Measurements from ENCODE around the gene C1orf105.
"Not testable (repeated sequence)": the region's sequence is repeated elsewhere in the genome, so short reads cannot be mapped to it uniquely, and the experiment has no call there.

The C1orf105 gene

DNA sequence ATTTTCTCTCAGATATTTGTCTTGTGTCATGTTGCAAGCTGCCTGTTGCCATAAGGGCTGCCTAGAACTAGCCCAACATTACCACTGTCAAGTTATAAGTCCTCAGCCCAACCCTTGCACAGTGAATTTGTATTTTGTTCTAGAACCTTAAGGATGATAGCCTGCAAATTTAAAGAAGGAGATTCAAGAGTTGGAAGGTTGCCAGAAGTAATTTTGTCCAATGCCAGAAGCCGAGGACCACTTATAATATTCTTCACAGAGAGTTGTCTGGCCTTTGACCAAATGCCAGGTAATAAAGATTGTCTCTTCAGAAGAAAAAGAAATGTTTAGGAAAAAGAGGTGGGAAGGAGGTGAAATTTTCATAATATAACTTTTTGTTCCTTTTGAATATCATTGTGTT lies 71.9 kb downstream of the C1orf105 start:
- no peak for DNase-seq

DNA sequence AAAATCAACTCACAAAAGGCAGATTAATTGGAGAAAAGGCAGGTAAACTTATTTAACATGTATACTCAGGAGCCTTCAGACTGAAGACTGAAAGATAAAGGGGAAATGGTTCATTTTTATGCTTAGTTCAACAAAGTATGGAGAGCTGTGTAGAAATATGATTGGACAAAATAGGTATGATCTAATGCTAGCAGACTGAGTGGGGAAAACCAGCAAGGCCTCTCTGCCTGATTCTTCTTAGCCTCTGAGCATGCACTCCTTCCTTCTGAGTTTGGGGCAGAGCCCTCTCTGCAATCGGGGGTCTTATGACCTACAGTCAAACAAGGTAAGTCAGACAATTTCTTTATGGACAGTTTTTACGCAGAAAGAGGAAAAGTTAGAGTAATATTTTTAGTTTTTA lies 73.7 kb downstream of the C1orf105 start:
- no peak for DNase-seq

DNA sequence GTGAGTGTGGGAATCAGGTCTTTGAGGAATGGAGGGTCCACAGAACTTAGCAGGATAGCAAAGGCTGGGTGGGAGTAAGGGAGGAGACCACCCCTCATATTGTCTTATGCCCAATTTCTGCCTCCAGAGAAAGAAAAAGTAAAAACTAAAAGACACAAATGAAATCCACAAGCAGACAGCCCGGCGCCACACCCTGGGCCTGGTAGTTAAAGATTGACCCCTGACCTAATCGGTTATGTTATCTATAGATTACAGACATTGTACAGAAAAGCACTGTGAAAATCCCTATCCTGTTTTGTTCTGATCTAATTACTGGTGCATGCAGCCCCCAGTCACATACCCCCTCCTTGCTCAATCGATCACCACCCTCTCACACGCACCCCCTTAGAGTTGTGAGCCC lies 75.6 kb downstream of the C1orf105 start:
- DNase-seq = not testable (repeated sequence)

DNA sequence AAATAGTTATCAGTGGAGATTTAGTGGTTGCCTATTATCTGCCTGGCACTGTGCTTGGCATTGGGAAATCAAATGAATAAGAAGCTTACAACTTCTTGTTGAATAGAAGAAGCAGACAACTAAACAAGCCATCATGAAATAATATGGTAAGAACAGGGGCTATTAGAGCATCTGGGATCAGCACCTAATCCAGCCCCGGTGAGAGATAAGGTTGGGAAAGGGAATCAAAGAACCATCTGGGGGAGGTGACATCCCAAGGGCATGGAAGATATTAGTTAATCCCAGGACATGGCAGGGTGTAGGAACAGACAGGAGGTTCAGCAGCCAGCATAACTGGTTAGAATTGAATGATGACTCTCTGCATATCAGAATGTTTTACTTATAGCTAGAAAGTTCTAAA lies 76.2 kb downstream of the C1orf105 start:
- no peak for DNase-seq

DNA sequence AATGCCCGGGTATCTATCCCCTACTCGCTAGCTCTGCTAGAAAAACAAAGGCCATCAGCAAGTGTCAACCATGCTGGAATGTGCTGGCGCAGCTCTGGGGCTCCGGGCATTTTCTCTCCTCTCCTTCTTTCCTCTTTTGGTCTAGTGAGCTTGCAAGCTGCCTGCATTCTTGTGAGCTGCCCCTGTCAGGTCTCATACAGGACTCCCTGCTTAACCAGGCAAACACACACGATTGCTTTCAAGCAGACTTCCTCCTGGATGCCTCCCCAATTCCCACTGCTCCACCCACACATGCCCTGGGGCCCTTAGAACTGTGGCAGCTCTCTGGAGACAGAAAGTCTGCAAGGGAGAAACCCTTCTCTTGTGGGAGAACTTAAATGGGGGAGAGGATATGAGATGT lies 76.7 kb downstream of the C1orf105 start:
- peak; percentile 68 for DNase-seq

DNA sequence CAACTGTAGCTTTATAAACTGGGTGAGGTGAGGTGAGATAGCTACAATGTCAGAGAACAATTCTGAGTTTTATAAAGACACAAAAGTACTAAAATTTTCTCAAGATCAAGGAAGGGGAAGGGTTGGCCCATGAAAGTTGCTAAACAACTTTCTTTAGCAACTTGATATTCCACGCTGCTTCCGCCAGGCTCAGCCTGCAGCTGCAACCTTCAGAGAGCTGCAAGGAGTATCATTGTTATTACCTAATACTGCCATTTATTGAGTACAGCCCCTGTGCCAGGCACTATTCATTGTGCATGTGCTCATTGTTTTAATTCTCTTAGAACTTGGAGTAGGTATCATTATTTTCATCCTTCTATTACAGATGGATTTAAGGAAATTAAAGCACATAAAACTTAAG lies 78.4 kb downstream of the C1orf105 start:
- DNase-seq = no peak

DNA sequence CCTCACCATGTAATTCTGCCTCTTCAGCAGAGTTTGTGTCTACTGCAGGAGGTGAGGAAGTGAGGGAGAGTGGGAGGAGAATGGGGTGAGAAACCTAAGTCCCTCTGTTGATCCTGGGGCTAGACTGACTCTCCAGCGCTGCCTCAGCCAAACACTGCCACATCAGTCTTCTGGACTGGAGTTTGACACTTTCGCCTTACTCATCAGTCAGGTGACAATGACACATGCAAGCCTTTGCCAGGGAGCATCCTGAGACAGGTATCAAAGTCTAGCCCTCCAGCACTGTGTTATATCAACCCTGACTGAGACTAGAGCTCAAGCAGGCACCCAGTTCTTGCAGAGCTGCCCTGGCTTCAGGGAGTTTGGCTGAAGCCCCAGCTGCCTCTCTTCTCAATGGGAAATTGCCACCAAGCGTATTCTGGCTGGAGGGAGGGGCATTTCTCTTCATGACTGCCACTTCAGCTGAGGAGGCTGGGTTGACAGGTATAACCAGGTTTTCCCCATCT lies 79.2 kb downstream of the C1orf105 start:
- DNase-seq = no peak

DNA sequence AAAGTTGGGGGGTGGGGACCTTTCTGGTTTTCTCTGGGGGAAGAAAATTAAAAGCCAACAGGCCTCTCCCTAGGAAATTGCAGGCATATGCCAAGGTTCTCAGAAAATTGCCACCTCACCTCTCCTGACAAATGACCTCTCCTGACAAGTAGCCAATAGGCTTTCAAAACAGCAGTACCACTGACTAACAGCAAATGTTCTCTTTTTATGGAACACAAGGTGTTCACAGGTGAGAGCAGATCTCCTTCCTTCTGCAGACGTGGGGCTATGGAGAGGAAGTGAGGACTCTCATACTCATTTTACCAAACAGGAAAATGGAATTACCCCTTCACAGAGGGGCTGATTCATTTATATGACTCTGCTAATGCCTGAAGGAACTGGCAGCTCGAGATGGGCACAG lies 79.7 kb downstream of the C1orf105 start:
- DNase-seq = no peak

DNA sequence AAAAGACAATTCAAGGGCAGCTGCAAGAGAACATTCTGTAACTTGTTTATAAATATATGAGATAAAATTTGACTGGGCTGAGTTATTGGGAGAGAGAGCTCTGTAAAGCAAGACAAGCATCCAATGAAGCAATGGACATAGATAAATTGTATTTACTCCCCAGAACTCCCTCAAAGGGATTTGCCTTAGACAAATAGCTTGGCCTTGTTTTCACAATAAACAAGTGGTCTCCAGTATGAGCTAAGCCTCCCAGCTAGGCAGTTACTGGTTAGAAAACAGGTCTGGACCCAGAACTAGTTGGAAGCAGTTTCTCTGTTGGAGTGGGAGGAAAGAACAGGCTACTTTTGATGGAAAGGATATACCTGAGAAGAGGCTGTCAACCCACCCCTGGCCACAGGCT lies 87.3 kb downstream of the C1orf105 start:
- DNase-seq = no peak

DNA sequence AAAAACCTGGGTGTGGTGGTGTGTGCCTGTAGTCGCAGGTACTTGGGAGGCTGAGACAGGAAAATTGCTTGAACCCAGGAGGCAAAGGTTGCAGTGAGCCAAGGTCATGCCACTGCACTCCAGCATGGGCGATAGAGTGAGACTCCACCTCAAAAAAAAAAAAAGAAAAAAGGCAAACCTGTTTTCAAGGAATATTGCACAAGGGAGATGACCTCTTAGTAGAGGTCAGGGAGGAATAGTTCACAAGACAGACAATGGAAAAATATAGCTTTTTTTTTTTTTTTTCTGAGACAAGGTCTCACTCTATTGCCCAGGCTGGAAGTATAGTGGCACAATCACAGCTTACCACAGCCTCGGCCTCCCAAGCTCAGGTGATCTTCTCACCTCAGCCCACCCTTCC lies 90.0 kb downstream of the C1orf105 start:
- no peak for DNase-seq

DNA sequence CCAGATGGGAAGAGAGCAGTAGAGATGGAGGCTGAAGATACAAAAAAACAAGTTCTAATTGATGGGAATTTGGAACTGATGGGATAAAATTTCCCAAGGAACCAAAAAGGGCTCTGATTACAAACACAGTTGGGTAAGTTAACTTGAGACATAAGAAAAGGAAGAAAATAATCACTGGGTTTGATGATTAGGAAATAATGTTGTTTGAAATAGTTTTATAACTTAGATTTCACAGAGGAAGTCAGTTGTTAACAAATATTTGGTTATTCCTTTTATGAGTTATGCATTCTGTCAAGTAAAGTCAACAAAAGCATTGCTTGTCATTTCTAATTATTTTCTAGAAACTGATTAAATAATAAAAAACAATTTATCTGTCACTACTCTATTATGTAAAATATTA lies 92.1 kb downstream of the C1orf105 start:
- no peak for DNase-seq

DNA sequence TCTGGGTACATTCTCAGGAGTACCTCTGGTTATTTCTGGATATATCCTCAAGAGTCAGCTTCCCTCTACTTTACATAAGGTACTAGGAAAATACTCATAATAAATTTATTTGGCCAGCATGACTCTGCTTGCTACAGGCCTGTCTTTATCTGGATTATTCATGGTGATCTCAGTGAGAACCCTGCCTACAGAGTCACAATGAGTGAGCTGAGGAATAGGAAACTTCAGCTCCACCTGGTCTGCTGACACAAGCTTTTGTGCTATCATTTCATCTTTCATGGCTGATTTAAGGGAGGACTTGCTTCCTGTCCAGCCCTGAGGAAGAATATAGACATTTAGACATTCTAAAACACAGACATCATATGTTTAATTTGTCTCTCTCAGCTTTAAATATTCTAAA lies 93.0 kb downstream of the C1orf105 start:
- no peak for DNase-seq

DNA sequence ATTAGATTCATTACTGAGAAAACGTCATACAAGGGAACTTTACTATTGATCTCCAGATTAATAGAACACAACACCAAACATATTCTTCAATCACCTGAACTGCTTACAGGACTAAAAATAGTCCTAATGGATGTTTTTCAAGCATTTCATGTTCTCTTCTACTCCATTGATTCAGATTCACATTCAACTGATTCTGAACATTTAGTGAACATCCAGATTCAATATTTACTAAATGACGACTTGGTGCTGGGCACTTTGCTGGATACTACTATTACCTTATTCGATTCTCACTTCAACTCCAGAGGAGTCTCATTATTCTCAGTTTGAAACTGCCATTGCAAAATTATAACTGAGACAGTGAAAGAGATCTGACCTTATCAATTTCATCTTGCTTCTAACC lies 93.6 kb downstream of the C1orf105 start:
- no peak for DNase-seq

DNA sequence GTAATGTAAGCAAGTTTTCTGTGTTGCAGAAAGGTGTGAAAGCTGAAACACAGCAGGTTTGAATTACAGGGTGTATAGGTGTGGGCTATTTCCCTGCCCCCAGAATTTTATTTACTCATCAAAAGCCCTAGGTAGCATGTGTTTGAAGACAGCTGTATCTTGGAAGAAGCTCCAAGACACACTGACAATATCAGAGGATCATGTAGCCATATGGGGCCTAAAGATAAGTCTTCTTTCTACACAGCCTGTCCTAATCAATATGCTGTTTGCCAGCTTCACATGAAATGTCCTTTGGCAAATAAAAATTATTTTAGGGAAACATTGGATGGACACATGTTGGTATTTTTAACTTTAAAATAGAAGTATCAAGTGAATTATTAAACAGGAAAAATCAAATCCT lies 95.0 kb downstream of the C1orf105 start:
- DNase-seq = no peak

DNA sequence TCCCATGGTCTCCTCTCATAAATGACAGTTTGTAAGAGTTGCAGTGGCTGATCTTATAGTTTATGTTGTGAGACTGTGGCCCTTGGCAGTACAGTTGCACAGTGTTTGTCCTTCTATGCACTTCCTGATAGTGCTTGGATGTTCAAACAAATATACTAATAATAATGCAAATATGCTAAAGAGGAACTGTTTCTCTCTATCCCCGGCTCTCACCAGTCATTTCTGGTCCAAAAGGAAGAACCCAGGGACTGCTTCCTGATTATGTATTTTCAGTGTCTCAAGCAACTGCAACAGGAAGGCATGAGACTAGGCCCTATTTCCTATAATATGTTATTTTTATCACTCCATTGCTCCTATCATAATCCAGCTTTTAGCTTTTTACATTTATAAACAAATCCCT lies 95.4 kb downstream of the C1orf105 start:
- DNase-seq = no peak

DNA sequence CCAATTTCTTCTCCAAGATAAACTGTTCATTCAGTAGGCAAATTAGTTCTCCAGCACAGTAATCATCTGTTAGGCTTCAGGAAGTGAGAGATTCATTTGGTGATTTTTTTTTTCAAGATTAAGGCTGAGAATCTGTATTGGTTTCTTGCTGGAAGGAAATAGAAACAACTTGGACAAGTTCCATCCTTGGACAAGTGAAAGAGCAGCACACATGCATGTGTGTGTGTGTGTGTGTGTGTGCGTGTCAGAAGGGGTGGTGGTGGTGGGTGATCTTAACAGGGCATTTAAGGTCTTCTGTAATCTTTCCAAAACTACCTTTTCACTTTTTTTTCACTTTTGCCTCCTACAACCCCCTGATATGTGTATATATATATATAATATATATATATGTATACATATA lies 96.6 kb downstream of the C1orf105 start:
- no peak for DNase-seq

DNA sequence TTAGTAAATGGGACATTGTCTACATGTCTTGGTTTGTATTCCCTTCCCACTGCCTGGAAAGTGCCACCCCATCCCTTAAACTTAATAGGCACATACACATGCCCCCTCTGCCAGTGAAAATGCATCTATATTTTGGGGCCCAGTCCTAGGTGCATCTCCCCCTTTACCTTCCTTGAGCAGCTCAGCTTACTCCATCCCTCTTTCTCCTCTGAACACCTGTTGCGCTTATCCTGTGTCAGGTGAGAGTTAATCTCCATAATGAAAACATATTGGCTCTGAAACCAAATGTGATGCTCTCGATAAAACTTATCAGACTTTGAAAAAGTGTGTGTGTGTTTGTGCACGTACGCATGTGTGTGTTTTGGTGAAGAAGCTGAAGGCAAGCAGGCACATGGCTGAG lies 97.1 kb downstream of the C1orf105 start:
- DNase-seq = no peak

Data from amniotic stem cell (primary cell).